D341Med (cell line): ENCODE measurements around the gene PCNX2.

Experiments used
- DNase-seq: peaks from one replicate; pipeline ENCODE4 v3.0.0; 2012; ENCODE audit warnings: low spot score

Gene PCNX2

DNA sequence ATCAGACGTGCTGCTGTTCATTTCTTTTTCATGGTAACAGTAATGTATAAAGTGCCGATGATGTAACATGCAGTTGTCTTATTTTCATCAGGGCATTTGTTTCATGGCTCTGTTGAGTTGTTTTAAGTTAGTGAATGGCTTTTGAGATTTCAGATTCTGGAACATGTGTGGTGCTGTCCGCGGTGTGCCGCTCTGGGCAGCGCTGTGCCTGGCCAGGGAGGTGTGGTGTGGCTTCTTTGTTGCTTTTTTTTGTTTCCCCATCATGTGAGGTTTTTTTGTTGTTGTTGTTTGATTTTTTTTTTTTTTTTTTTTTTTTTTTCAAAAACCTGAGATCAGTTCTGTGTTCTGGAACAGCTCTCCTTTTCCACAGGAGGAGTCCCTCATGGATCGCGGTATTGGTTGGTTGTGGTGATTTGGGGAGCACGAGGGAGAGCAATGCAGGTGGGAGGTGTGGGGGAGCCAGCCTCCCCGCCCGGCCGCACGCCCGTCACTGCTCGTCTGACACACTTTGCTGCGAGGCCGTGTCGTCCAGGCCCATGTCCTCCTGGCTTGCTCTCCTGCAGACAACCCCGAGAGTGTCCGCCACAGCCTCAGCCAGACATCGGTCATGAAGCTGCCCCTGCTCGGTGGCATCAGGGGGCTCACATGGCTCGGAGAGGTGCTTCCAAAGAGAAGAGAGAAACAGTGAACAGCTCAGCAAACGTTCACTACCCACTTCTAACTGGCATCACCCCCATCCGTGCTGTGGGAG is 311.5 kb downstream of the PCNX2 start:
- no peak for DNase-seq

DNA sequence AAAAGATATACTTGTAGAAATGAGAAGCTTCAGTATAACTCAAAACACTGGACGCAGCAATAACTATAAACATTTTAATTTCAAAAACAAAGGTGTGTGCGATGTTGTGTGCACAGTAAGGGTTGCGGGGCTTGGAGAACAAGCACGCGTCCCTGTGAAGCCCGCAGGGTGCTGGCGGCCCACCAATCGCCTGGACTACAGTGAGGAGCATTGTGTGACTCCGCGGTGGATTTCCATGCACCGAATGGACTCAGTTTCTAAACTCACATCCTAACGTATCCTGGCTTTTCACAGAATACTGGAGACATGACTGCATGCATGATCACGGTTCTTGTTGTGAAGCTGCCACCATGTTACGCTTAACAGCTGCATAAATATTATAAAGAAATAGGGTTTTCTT is 312.1 kb downstream of the PCNX2 start:
- no peak for DNase-seq

GRCh38 chr1:232982238-232982944 is 313.1 kb downstream of the PCNX2 start:
- DNase-seq: peak; percentile 65

- DNase-seq: no peak
Measured at GRCh38 chr1:232980986-232981560, 314.5 kb downstream of the PCNX2 start.

DNA sequence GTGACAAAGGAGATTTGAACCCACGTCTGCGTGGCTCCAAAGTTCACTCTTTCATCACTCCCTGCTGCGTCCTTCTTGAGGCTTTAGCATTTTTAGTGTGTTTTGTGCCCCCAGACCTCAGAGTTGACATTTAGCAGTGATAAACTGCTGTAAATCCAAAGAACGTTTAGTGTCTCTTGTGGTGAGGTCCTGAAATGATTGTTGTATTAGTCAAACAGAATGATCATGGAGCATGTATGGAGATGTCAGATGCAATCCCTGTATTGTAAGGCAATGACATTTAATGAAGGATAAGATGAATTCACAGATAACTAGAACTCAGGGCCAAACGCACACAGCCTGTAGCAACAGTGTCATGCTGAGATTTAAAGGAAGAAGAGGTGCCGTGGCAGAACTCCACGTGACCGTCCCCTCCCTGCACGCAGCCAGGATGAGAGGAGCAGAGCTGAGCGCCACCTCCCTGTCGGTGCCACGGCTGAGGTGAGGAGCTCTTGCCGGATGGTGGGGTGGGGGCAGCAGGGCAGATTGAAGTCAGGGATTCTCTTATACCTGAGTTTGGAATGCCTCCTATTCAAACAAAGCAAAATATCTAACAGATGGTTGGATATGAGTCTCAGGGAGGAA is 315.1 kb downstream of the PCNX2 start:
- DNase-seq: peak; percentile 61

DNA sequence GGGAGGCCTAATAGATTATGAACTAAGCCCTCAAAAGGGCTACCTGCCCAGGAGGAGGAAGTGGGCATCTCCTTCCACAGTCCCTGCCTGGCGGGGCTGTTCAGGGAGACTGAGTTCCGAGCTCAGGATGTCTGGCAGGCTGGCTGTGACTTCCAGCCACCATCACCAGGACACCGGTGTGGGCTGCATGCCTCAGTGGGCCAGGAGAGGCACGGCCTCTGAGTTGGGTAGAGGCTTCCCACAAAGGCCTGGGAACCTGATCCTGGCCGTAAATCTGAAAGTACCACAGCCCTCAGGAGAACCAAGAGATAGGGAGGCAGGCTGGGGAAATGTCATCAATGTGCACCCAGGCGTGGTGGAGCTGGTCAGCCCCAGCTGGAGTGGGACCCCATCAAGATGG is 316.0 kb downstream of the PCNX2 start:
- DNase-seq: no peak

DNA sequence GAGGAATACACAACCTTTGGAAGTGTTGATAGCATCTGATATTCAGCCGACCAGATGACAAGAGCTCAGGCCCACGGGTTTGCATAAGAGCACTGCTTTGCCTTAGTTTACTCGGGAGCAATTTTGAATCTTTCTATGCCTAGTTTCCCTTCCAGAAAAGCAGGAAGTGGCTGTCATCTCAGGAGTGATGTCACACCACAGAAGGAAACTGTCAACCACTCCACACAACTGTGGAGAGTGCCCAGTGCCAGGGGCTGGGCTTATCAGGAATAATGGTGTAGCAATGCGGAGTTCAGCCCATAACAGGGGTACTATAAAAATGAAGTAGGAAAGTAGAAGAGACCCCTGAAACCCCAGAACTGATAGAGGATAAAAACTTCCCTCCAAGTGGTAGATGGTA is 316.7 kb downstream of the PCNX2 start:
- no peak for DNase-seq

- DNase-seq: no peak
Measured at GRCh38 chr1:232978091-232978634, 317.4 kb downstream of the PCNX2 start.

- no peak for DNase-seq
Measured at GRCh38 chr1:232974971-232975370, 320.6 kb downstream of the PCNX2 start.

DNA sequence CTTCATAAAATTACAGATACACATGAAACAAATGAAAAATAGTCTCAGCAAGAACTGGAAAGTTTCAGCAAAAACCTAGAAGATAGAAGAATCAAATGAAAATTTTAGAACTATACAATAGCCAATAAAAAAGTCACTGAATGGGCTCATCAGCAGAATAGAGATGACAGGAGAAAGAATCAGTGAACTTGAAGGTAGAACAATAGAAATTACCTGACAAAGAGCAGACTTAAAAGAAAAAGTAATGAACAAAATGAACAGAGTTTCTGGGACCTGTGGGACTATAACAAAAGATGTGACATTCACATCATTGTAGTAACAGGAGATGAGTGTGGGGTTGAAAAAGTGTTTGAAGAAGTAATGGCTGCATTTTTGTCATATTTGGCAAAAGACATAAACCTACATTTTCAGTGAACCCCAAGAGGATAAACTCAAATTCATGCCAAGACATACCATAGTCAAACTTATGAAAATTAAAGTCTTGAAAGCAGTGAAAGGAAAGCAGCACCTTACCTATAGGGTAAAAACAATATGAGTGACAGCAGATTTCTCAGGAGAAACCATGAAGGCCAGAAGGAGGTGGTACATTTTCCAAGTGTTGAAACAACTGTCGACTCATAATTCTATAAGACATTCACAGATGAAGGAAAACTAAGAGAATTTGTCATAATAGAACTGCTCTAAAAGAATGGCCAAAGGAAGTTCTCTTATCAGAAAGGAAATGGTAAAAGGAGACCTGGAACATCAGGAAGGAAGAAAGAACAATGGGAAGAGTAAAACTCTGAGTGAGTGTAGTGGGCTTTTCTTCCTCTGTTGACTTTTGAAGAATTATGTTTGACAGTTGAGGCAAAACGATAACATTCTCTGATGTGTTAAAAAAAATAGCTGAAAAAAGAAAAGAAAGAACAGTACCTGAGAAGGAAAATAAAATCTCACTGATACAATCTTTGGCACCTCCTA is 321.6 kb downstream of the PCNX2 start:
- no peak for DNase-seq

- no peak for DNase-seq
Measured at GRCh38 chr1:232970508-232970907, 325.0 kb downstream of the PCNX2 start.

- peak; percentile 81 for DNase-seq
Measured at GRCh38 chr1:232969799-232970198, 325.7 kb downstream of the PCNX2 start.

GRCh38 chr1:232968965-232969364 is 326.6 kb downstream of the PCNX2 start:
- DNase-seq: no peak

- peak; percentile 70 for DNase-seq
Measured at GRCh38 chr1:232968391-232968790, 327.1 kb downstream of the PCNX2 start.

DNA sequence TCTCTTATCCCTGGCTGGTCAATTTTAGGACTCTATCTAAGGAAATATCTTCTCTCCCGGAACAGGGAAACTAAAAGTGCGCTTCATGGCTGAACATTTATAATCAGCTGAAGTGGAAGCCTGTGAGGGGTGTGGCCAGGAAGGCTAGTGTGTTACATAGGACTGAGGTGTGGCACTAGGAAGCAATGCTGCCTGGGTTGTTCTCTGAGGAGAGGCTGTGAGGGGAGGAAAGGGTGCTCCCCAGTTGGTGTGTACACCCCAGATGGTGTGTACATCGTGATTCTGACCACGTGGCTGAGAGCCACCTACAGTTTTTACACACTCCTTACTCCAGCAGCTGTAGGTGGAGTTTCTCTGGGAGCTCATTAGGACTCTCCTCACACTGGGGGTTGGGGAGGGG is 328.9 kb downstream of the PCNX2 start:
- DNase-seq: peak; percentile 61

GRCh38 chr1:232965912-232966217 is 329.7 kb downstream of the PCNX2 start:
- peak; percentile 81 for DNase-seq

GRCh38 chr1:232965124-232965911 is 330.2 kb downstream of the PCNX2 start:
- DNase-seq: peak; percentile 54

GRCh38 chr1:232964601-232965000 is 330.9 kb downstream of the PCNX2 start:
- DNase-seq: no peak

GRCh38 chr1:232962761-232963745 is 332.5 kb downstream of the PCNX2 start:
- no peak for DNase-seq
